NK-92 (cell line): Measurements from ENCODE around the gene CFLAR.
"Not testable (repeated sequence)": the region's sequence is repeated elsewhere in the genome, so short reads cannot be mapped to it uniquely, and the experiment has no call there.

Source experiments
- DNase-seq: peaks from one replicate; lab custom pipeline; 2025; ENCODE audit not compliant: unreplicated experiment; lab: John Stamatoyannopoulos, UW

CFLAR gene

GRCh38 chr2:201174687-201175086, 58.7 kb downstream of the CFLAR start:
- no peak for DNase-seq

GRCh38 chr2:201176081-201176481, 60.1 kb downstream of the CFLAR start:
- no peak for DNase-seq

GRCh38 chr2:201180010-201180409, 64.0 kb downstream of the CFLAR start:
- no peak for DNase-seq

- DNase-seq = no peak
Observed at GRCh38 chr2:201182650-201183364, 66.8 kb downstream of the CFLAR start, which contains the start of gene CASP10. Gene CASP10 (plus strand): TSS chr2:201183141. CDS start chr2:201185778, 2,637 bp downstream.

GRCh38 chr2:201183365-201183727, 67.4 kb downstream of the CFLAR start:
- no peak for DNase-seq

GRCh38 chr2:201183835-201184234, 67.9 kb downstream of the CFLAR start:
- DNase-seq = not testable (repeated sequence)

GRCh38 chr2:201184248-201184647, 68.3 kb downstream of the CFLAR start:
- not testable (repeated sequence) for DNase-seq

- DNase-seq = no peak
Observed at GRCh38 chr2:201185863-201186262, 69.9 kb downstream of the CFLAR start.

- DNase-seq = no peak
Observed at GRCh38 chr2:201186982-201187381, 71.0 kb downstream of the CFLAR start.

GRCh38 chr2:201188449-201188848, 72.5 kb downstream of the CFLAR start:
- DNase-seq = no peak

- no peak for DNase-seq
Observed at GRCh38 chr2:201191132-201191875, 75.3 kb downstream of the CFLAR start.

- DNase-seq = no peak
Observed at GRCh38 chr2:201194097-201194496, 78.1 kb downstream of the CFLAR start.

GRCh38 chr2:201195331-201195730, 79.4 kb downstream of the CFLAR start:
- no peak for DNase-seq

GRCh38 chr2:201196003-201196402, 80.0 kb downstream of the CFLAR start:
- DNase-seq = no peak

GRCh38 chr2:201196803-201197202, 80.8 kb downstream of the CFLAR start:
- no peak for DNase-seq

GRCh38 chr2:201197781-201198180, 81.8 kb downstream of the CFLAR start:
- DNase-seq = no peak

GRCh38 chr2:201199847-201200246, 83.9 kb downstream of the CFLAR start:
- no peak for DNase-seq

GRCh38 chr2:201200345-201200744, 84.4 kb downstream of the CFLAR start:
- no peak for DNase-seq

- no peak for DNase-seq
Observed at GRCh38 chr2:201201371-201201770, 85.4 kb downstream of the CFLAR start.

- no peak for DNase-seq
Observed at GRCh38 chr2:201203916-201204654, 88.1 kb downstream of the CFLAR start.

GRCh38 chr2:201204655-201205514, 88.9 kb downstream of the CFLAR start:
- DNase-seq = no peak
